ENCODE results near the gene EIF4B. TPM values are rescaled to one million over a fixed set of nuclear protein-coding genes. Genes with fewer than 3 reads are reported as not detected.
"Not testable (repeated sequence)": the region's sequence is repeated elsewhere in the genome, so short reads cannot be mapped to it uniquely, and the experiment has no call there.

EIF4B gene
- total and polyA plus RNA-seq, 9 donors = 316 to 1,452 (median 882) TPM

DNA sequence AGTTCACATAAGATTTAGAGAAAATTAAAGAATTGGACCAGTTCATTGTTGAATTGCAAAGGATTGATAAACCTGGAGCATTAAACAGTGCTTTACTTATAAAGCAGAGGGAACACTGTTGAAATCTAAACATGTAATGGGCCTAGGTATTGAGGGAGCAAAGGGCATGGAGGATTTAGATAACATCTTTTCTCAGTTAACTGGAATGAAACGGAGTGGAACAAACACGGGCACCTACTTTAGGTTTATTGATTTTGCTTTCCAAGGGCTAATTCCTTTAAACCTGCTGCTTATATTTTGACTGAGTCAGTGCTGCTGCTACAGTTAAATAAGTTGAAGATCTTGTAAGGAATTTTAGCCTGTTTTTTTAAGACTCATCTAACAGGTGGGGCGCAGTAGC lies 5.6 kb downstream of the EIF4B start:
- Histone ChIP-seq H3K4me1 (ENCODE audit: insufficient read depth) (peaks cover 2% of the 10 kb centered on the region), H3K4me3 (no peak overlapping the region), H3K27ac (no peak overlapping the region), H3K36me3 (no peaks in the 10 kb centered on the region), H3K27me3 (no peaks in the 10 kb centered on the region), H3K9me3 (no peaks in the 10 kb centered on the region)
- 82 to 88% (median 85%) methylated on average over 3 of the region's 3 CpGs for WGBS, 3 donors
- intact Hi-C loops (cut with DNase I) = no loop called here
- no peak for DNase-seq
- TF ChIP-seq POLR2A (IDR thresholded peaks at IDR 0.05) = no peak
- TF ChIP-seq EP300 (IDR thresholded peaks at IDR 0.05) = no peak

DNA sequence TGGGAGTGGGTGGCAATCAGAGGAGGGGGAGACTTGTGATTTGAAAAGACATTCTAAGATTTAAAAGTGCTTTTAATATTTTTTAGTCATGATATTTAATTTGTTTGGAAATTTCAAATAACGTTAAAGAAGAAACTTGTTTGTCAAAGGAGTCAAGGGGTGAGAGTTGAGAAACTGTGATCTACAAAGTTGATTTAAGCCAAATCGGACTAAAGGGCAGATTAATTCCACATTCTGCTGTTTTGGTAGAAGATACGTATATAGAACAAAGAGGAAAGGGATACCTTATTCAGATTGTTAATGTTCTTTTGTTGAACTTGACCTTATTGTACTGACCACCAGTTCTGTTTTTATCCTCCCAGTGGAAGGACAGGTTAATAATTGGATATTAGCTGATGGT lies 6.7 kb downstream of the EIF4B start:
- 70 to 83% (median 75%) methylated on average over 3 of the region's 3 CpGs for WGBS, 3 donors
- no peaks in the 10 kb centered on the region for H3K36me3 ChIP-seq

DNA sequence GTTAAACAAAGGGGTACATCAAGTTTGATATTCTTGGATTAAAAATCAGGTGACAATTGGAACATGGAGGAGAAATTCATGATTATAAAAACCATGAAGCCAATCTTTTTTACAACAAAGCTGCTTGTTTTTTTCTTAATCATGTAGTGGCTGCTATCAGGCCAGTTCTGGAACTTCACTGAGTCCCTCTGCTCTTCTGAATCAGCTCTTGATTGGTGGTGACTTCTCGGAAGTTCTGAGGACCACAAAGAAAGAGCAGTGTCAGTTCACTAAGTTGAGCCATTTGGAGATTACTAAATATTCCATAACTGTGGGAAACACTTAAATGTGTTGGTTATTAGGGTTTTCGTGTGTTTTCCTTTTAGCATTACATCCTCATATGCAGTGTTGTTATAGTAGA lies 8.5 kb downstream of the EIF4B start:
- peaks cover 2% of the 10 kb centered on the region for H3K4me1 ChIP-seq (ENCODE audit: insufficient read depth)
- no peaks in the 10 kb centered on the region for H3K36me3 ChIP-seq
- no peaks in the 10 kb centered on the region for H3K9me3 ChIP-seq
- DNase-seq = no peak
- no peak for TF ChIP-seq EP300 (IDR thresholded peaks at IDR 0.05)
- TF ChIP-seq, protein P1, sequence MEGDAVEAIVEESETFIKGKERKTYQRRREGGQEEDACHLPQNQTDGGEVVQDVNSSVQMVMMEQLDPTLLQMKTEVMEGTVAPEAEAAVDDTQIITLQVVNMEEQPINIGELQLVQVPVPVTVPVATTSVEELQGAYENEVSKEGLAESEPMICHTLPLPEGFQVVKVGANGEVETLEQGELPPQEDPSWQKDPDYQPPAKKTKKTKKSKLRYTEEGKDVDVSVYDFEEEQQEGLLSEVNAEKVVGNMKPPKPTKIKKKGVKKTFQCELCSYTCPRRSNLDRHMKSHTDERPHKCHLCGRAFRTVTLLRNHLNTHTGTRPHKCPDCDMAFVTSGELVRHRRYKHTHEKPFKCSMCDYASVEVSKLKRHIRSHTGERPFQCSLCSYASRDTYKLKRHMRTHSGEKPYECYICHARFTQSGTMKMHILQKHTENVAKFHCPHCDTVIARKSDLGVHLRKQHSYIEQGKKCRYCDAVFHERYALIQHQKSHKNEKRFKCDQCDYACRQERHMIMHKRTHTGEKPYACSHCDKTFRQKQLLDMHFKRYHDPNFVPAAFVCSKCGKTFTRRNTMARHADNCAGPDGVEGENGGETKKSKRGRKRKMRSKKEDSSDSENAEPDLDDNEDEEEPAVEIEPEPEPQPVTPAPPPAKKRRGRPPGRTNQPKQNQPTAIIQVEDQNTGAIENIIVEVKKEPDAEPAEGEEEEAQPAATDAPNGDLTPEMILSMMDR (IDR thresholded peaks at IDR 0.05) = no peak
- TF ChIP-seq POLR2A (IDR thresholded peaks at IDR 0.05) = no peak
- H3K27ac ChIP-seq = no peak overlapping the region
- WGBS, 3 donors = 82 to 83% (median 83%) methylated on average over 2 of the region's 2 CpGs
- intact Hi-C loops (cut with DNase I) = no loop called here
- H3K4me3 ChIP-seq = no peak overlapping the region
- H3K27me3 ChIP-seq = no peaks in the 10 kb centered on the region

More for the DNA sequence above, 6.7 kb downstream of the EIF4B start:
- Histone ChIP-seq H3K9me3 (no peaks in the 10 kb centered on the region), H3K27ac (no peak overlapping the region), H3K27me3 (no peaks in the 10 kb centered on the region), H3K4me3 (no peak overlapping the region), H3K4me1 (ENCODE audit: insufficient read depth) (peaks cover 2% of the 10 kb centered on the region)
- TF ChIP-seq POLR2A (IDR thresholded peaks at IDR 0.05) = no peak
- TF ChIP-seq, protein P1 (IDR thresholded peaks at IDR 0.05) = no peak
- TF ChIP-seq EP300 (IDR thresholded peaks at IDR 0.05) = no peak
- intact Hi-C loops (cut with DNase I) = no loop called here
- no peak for DNase-seq

DNA sequence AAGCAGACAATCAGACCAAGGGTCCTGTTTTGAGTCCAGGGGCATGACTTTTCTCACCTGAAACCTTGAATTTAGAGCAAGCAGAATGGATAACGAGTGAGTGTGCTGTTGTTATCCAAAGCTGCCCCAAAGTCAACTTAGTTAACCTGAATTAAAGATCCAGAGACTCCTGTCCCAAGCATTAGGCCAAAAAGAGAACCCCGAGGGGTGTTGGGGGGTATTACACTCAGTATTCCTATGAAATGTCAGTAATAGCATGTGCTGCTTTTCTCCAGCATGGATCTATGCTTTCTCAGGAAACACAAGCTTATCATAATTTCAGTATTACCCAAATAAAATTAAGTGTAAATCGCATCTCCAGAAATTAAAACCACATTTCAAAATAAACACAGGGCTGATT lies 19.0 kb downstream of the EIF4B start:
- intact Hi-C loops (cut with DNase I) = no loop called here
- Histone ChIP-seq H3K27me3 (no peaks in the 10 kb centered on the region), H3K27ac (no peak overlapping the region), H3K4me1 (ENCODE audit: insufficient read depth) (no peaks in the 10 kb centered on the region), H3K9me3 (no peaks in the 10 kb centered on the region), H3K4me3 (no peak overlapping the region), H3K36me3 (no peaks in the 10 kb centered on the region)
- WGBS, 3 donors = 63 to 82% (median 68%) methylated on average over 3 of the region's 3 CpGs
- no peak for TF ChIP-seq EP300 (IDR thresholded peaks at IDR 0.05)
- TF ChIP-seq, protein P1 (IDR thresholded peaks at IDR 0.05) = no peak
- no peak for TF ChIP-seq POLR2A (IDR thresholded peaks at IDR 0.05)
- DNase-seq = no peak

DNA sequence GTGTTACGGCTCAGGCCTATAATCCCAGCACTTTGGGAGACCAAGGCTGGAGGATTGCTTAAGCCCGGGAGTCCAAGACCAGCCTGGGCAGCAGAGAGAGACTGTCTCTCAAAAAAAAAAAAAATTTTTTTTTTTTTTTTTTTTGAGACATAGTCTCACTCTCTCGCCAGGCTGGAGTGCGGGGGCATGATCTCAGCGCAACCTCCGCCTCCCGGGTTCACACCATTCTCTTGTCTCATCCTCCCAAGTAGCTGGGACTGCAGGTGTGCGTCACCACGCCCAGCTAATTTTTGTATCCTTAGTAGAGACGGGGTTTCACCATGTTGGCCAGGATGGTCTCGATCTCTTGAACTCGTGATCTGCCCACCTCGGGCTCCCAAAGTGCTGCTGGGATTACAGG lies 20.8 kb downstream of the EIF4B start:
- intact Hi-C loops (cut with DNase I); H3K4me1 ChIP-seq (ENCODE audit: insufficient read depth); H3K4me3 ChIP-seq; H3K27ac ChIP-seq; H3K36me3 ChIP-seq; DNase-seq; H3K9me3 ChIP-seq; H3K27me3 ChIP-seq: not testable (repeated sequence)
- 85 to 89% (median 87%) methylated on average over 13 of the region's 13 CpGs for WGBS, 3 donors

DNA sequence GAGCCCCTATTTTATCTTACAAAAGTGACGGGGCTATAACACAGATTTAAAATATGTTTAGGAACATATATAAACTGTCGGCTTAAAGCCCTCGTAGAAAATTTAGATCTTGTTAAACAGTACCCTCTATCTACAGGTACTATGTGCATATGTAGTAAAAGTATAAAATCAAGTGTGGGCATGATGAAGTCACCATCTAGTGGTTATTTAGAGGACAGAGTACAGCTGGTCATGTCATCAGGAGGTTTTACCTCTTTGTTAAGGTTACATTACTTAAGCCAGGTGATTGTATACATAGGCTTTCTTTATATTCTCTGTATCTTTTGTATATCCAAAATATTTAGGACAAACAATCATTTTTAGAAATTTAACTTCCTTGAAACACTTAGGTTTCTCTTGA lies 25.4 kb downstream of the EIF4B start:
- Histone ChIP-seq H3K4me3 (no peak overlapping the region), H3K27ac (no peak overlapping the region), H3K4me1 (ENCODE audit: insufficient read depth) (no peaks in the 10 kb centered on the region), H3K27me3 (no peaks in the 10 kb centered on the region), H3K36me3 (no peaks in the 10 kb centered on the region), H3K9me3 (no peaks in the 10 kb centered on the region)
- 86 to 92% (median 88%) methylated on average over 3 of the region's 3 CpGs for WGBS, 3 donors
- DNase-seq = no peak
- intact Hi-C loops (cut with DNase I) = no loop called here
- TF ChIP-seq POLR2A (IDR thresholded peaks at IDR 0.05) (no peak), EP300 (IDR thresholded peaks at IDR 0.05) (no peak)
- TF ChIP-seq, protein P1 (IDR thresholded peaks at IDR 0.05) = no peak

DNA sequence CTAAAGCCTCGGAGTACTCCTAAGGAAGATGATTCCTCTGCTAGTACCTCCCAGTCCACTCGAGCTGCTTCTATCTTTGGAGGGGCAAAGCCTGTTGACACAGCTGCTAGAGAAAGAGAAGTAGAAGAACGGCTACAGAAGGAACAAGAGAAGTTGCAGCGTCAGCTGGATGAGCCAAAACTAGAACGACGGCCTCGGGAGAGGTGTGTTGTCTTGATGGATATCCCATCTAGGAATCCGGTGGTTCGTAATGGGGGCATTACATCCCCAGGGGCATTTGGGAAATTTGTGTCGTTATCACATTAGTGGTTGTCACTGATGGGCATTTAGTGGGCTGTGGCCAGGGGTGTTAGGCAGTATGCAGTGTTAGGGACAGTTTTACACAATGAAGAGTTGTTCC lies 27.6 kb downstream of the EIF4B start:
- H3K4me1 ChIP-seq (ENCODE audit: insufficient read depth); DNase-seq; H3K27ac ChIP-seq; intact Hi-C loops (cut with DNase I); H3K9me3 ChIP-seq; H3K36me3 ChIP-seq; H3K27me3 ChIP-seq; H3K4me3 ChIP-seq: not testable (repeated sequence)
- WGBS, 3 donors = 82 to 88% (median 83%) methylated on average over 10 of the region's 10 CpGs
